ENCODE data around the gene BRI3. TPM values are rescaled to one million over a fixed set of nuclear protein-coding genes. Genes with fewer than 3 reads are reported as not detected.

Gene BRI3
- total and polyA plus RNA-seq, 2 of the 8 experiments (the other 6 are each of a cell fraction or from before 2014, with no cell fraction given), result 77.5 to 93.4 TPM

GRCh38 chr7:98329791-98330373 is 48.4 kb downstream of the BRI3 start:
- no peak overlapping the region for H2BK12ac ChIP-seq (ENCODE audit: low read depth, low read length)
- no peak overlapping the region for H2AFZ ChIP-seq (ENCODE audit: low read length)
- H3K4ac ChIP-seq (replicated peaks; ENCODE audit: insufficient read length, low read depth, low read length), result no peak overlapping the region
- no peak overlapping the region for H2BK5ac ChIP-seq (ENCODE audit: low read depth, low read length)
- H3K23ac ChIP-seq (ENCODE audit: insufficient read length), result no peak overlapping the region
- H4K91ac ChIP-seq (replicated peaks; ENCODE audit: insufficient read length, low read length), result no peak overlapping the region
- ChIA-PET CTCF (ENCODE audit: partially characterized antibody) (interaction anchor here (0.7 kb wide), 1 partner anchor 21 kb away, joined by 3 read pairs; no protein-coding TSS in a partner anchor), POLR2A (ENCODE audit: partially characterized antibody) (interaction anchor here (1.0 kb wide), 1 partner anchor 72 kb away, joined by 3 read pairs; no protein-coding TSS in a partner anchor)
- no peak overlapping the region for H2BK15ac ChIP-seq (ENCODE audit: low read length)
- no peaks in the 10 kb centered on the region for H3K4me1 ChIP-seq (replicated peaks in 1 of 4; ENCODE audit: control insufficient read depth in 3 of 4, insufficient read depth in 4 of 4, low read length in 3 of 4)
- no peaks in the 10 kb centered on the region for H3K23me2 ChIP-seq (ENCODE audit: low read depth, low read length)
- no peak overlapping the region for H3K14ac ChIP-seq (ENCODE audit: insufficient read length)
- no peaks in the 10 kb centered on the region; a peak in 1 of 8 replicates for H3K36me3 ChIP-seq (ENCODE audit: control insufficient read depth in 2 of 4, insufficient read depth in 4 of 4, low read length in 3 of 4)
- FAIRE-seq (no peak), DNase-seq (ENCODE audit: low read depth in 1 of 2, low spot score in 2 of 2) (no peak)
- peaks cover 0 to 30% of the 10 kb centered on the region in 2 experiments; a peak in 2 of 4 replicates for H3K79me2 ChIP-seq (ENCODE audit: control insufficient read depth in 1 of 2, insufficient read depth in 2 of 2, low read length in 2 of 2)
- H3K9ac ChIP-seq (replicated peaks in 1 of 4; ENCODE audit: extremely low read depth in 1 of 4, low read depth in 3 of 4, low read length in 3 of 4), result no peak overlapping the region
- no peak overlapping the region for H2BK20ac ChIP-seq (ENCODE audit: low read length)
- no peak overlapping the region for H3K27ac ChIP-seq (ENCODE audit: low read depth, low read length)
- H3K4me3 ChIP-seq (ENCODE audit: extremely low read depth in 1 of 4, insufficient read depth in 2 of 4, low read depth in 3 of 4, low read length in 4 of 4), result no peak overlapping the region
- H2AK5ac ChIP-seq (ENCODE audit: low read depth, low read length), result no peak overlapping the region
- peaks cover 0 to 4% of the 10 kb centered on the region in 2 experiments for H4K20me1 ChIP-seq (replicated peaks in 1 of 2; ENCODE audit: control insufficient read depth in 1 of 2, insufficient read depth in 2 of 2, low read length in 2 of 2)
- H3K56ac ChIP-seq (replicated peaks; ENCODE audit: insufficient read length, low read depth, low read length), result no peak overlapping the region
- no peak overlapping the region for H3K18ac ChIP-seq (ENCODE audit: extremely low read depth, low read length)
- H4K5ac ChIP-seq (ENCODE audit: insufficient read length, low read depth, low read length), result no peak overlapping the region
- no peaks in the 10 kb centered on the region for H3K27me3 ChIP-seq (replicated peaks in 1 of 4; ENCODE audit: control insufficient read depth in 3 of 4, extremely low read depth in 1 of 4, insufficient read depth in 3 of 4, low read length in 3 of 4)
- H3K9me3 ChIP-seq (ENCODE audit: insufficient read depth in 2 of 2, low read depth in 1 of 2, low read length in 1 of 2), result 0 out of 4 replicates have a peak, but pooled peaks cover 0 to 3% of the 10 kb centered on the region in 2 experiments
- no peak overlapping the region for H3K4me2 ChIP-seq (ENCODE audit: insufficient read depth in 1 of 2, low read depth in 2 of 2, low read length in 2 of 2)
- H4K8ac ChIP-seq (ENCODE audit: extremely low read depth, insufficient read depth, low read length), result no peak overlapping the region
- 82% methylated on average over 9 of the region's 9 CpGs; no CpG with 5 or more reads in 1 of the 2 experiments for WGBS, 2 experiments (ENCODE audit: extremely low coverage in 1 of 2, insufficient coverage in 1 of 2, insufficient read length in 1 of 2, insufficient replicate concordance in 2 of 2, low coverage in 1 of 2, low lambda C conversion rate in 2 of 2, missing lambda C conversion rate in 1 of 2)
- no peak overlapping the region for H2BK120ac ChIP-seq (replicated peaks; ENCODE audit: low read depth, low read length)
- H3K79me1 ChIP-seq (ENCODE audit: low read depth, low read length), result peaks cover 3% of the 10 kb centered on the region
- TF ChIP-seq PHF8 (conservative IDR thresholded peaks at IDR 0.05; ENCODE audit: low read depth, low read length) (no peak), SIX5 (IDR thresholded peaks at IDR 0.05; ENCODE audit: low read depth, low read length) (no peak), MAFK (IDR thresholded peaks at IDR 0.05; ENCODE audit: low read depth, low read length) (no peak), SIRT6 (IDR thresholded peaks at IDR 0.05; ENCODE audit: low read length) (no peak), RAD21 (IDR thresholded peaks at IDR 0.05 in 1 of 2, conservative IDR thresholded peaks at IDR 0.05 in 1 of 2; ENCODE audit: low read depth in 2 of 2, low read length in 2 of 2) (no peak), EP300 (IDR thresholded peaks at IDR 0.05; ENCODE audit: borderline replicate concordance in 1 of 2, low read depth in 2 of 2, low read length in 2 of 2) (no peak), EZH2 (IDR thresholded peaks at IDR 0.05; ENCODE audit: low read depth, low read length, severe bottlenecking) (no peak)
